MCF 10A (cell line): ENCODE results near the gene GPRC5A. TPM values are rescaled to one million over a fixed set of nuclear protein-coding genes. Genes with fewer than 3 reads are reported as not detected.

Source experiments
- BruUV-seq: library from RNA; stranded (reverse); fragments of 400-500 nt; replicated peaks from 2 replicates; lab custom pipeline; 2021; lab: Mats Ljungman, UMichigan
- CTCF ChIA-PET: fragments of 300-600 bp; sonication (Branson Sonifier 250); formaldehyde crosslinking; extraction: SDS; loops from one replicate; lab custom pipeline; 2021; ENCODE audit warnings: antibody characterized with exemption, inconsistent platforms; lab: Yijun Ruan, JAX
- POLR2A ChIA-PET: fragments of 300-600, 350-650 bp; sonication (Branson Sonifier 250); formaldehyde crosslinking; extraction: SDS; loops from one replicate; lab custom pipeline; 2020; ENCODE audit warnings: antibody characterized with exemption, inconsistent platforms; lab: Yijun Ruan, JAX
- DNase-seq: peaks from one replicate; pipeline ENCODE4 v3.0.0-alpha.2; 2018; ENCODE audit not compliant: unreplicated experiment
- H3K27ac Mint-ChIP-seq: one replicate; pipeline ENCODE4 v1.8.0; 2022; ENCODE audit warnings: mild to moderate bottlenecking, low read depth, mixed read lengths; ENCODE audit not compliant: unreplicated experiment
- H3K27me3 Mint-ChIP-seq: one replicate; pipeline ENCODE4 v1.8.0; 2022; ENCODE audit warnings: mixed read lengths; ENCODE audit not compliant: insufficient read depth, unreplicated experiment
- H3K36me3 Mint-ChIP-seq: one replicate; pipeline ENCODE4 v1.8.0; 2022; ENCODE audit warnings: mild to moderate bottlenecking, moderate library complexity, mixed read lengths; ENCODE audit not compliant: insufficient read depth, unreplicated experiment
- H3K4me1 Mint-ChIP-seq: one replicate; pipeline ENCODE4 v1.8.0; 2022; ENCODE audit warnings: mixed read lengths; ENCODE audit not compliant: insufficient read depth, unreplicated experiment
- H3K4me3 Mint-ChIP-seq: one replicate; pipeline ENCODE4 v1.8.0; 2022; ENCODE audit warnings: mild to moderate bottlenecking, moderate library complexity, mixed read lengths; ENCODE audit not compliant: unreplicated experiment
- H3K9me3 Mint-ChIP-seq: one replicate; pipeline ENCODE4 v1.8.0; 2022; ENCODE audit warnings: mixed read lengths; ENCODE audit not compliant: unreplicated experiment
- CTCF ChIP-seq: fragments of 200-600 bp; IDR thresholded peaks from one replicate; pipeline ENCODE4 v1.8.0; 2022; ENCODE audit warnings: antibody characterized with exemption, mild to moderate bottlenecking; ENCODE audit not compliant: unreplicated experiment
- intact Hi-C: fragments of 100-400 bp; cut with micrococcal nuclease; formaldehyde crosslinking; loops from 2 replicates; pipeline ENCODE4 v1.14.1; 2022
- total RNA-seq: library from RNA; stranded (reverse); gene quantifications from 2 replicates; pipeline ENCODE4 v1.2.3, GENCODE V29; 2022

Gene GPRC5A
- total RNA-seq, 1 experiment from 2014 or later, result 24.1 TPM

- no TSS peak for BruUV-seq
- DNase-seq, result no peak
- TF ChIP-seq CTCF, result no peak
- CTCF ChIA-PET, result interaction anchor here (0.7 to 1.9 kb wide), 5 partner anchors 8 to 304 kb away, joined by 3 to 13 read pairs (median 5); no protein-coding TSS in a partner anchor
- Mint-ChIP-seq H3K27me3 (no peaks in the 10 kb centered on the region), H3K4me3 (no peak overlapping the region), H3K4me1 (peaks cover 23% of the 10 kb centered on the region), H3K27ac (no peak overlapping the region), H3K36me3 (peaks cover 66% of the 10 kb centered on the region), H3K9me3 (no peaks in the 10 kb centered on the region)
- POLR2A ChIA-PET, result interaction anchor here (0.7 to 1.0 kb wide), 2 partner anchors 9 to 297 kb away, joined by 3 to 4 read pairs; partner anchors contain the start of gene CREBL2
- intact Hi-C loops, result no loop called here
Measured at GRCh38 chr12:12908711-12909110, 17.3 kb downstream of the GPRC5A start.

GRCh38 chr12:12909228-12909994 lies 18.0 kb downstream of the GPRC5A start:
- TSS peak; percentile 9 for BruUV-seq
- no peak for DNase-seq
- Mint-ChIP-seq H3K36me3 (peaks cover 61% of the 10 kb centered on the region), H3K9me3 (no peaks in the 10 kb centered on the region), H3K4me1 (peaks cover 16% of the 10 kb centered on the region), H3K27me3 (no peaks in the 10 kb centered on the region), H3K4me3 (no peak overlapping the region), H3K27ac (no peak overlapping the region)
- TF ChIP-seq CTCF, result no peak
- CTCF ChIA-PET, result interaction anchor here (0.6 to 1.9 kb wide), 5 partner anchors 9 to 313 kb away, joined by 3 to 6 read pairs (median 4); no protein-coding TSS in a partner anchor
- POLR2A ChIA-PET, result no interaction called here
- intact Hi-C loops, result no loop called here

- CTCF ChIA-PET, result interaction anchor here (0.6 kb wide), 2 partner anchors 141 to 312 kb away, joined by 3 to 4 read pairs; no protein-coding TSS in a partner anchor
- H3K27me3 Mint-ChIP-seq, result no peaks in the 10 kb centered on the region
- peaks cover 66% of the 10 kb centered on the region for H3K36me3 Mint-ChIP-seq
- no peak overlapping the region for H3K4me3 Mint-ChIP-seq
- intact Hi-C loops, result no loop called here
- no peaks in the 10 kb centered on the region for H3K9me3 Mint-ChIP-seq
- no peak for DNase-seq
- H3K27ac Mint-ChIP-seq, result no peak overlapping the region
- BruUV-seq, result no TSS peak
- POLR2A ChIA-PET, result no interaction called here
- TF ChIP-seq CTCF, result no peak
- H3K4me1 Mint-ChIP-seq, result peaks cover 14% of the 10 kb centered on the region
Measured at GRCh38 chr12:12909995-12910420, 18.6 kb downstream of the GPRC5A start.

- ChIA-PET POLR2A (no interaction called here), CTCF (interaction anchor here (0.6 to 10.0 kb wide), 3 partner anchors 19 to 299 kb away, joined by 3 to 150 read pairs (median 4); no protein-coding TSS in a partner anchor)
- H3K4me3 Mint-ChIP-seq, result no peak overlapping the region
- DNase-seq, result no peak
- BruUV-seq, result no TSS peak
- no peaks in the 10 kb centered on the region for H3K9me3 Mint-ChIP-seq
- peaks cover 8% of the 10 kb centered on the region for H3K4me1 Mint-ChIP-seq
- H3K27me3 Mint-ChIP-seq, result no peaks in the 10 kb centered on the region
- no peak for TF ChIP-seq CTCF
- H3K27ac Mint-ChIP-seq, result no peak overlapping the region
- peaks cover 63% of the 10 kb centered on the region for H3K36me3 Mint-ChIP-seq
- intact Hi-C loops, result no loop called here
Measured at GRCh38 chr12:12912711-12913110, 21.3 kb downstream of the GPRC5A start.
